Karpas-422 (cell line): ENCODE measurements around the gene ADAMTS4. TPM values are rescaled to one million over a fixed set of nuclear protein-coding genes. Genes with fewer than 3 reads are reported as not detected.

Experiments
- DNase-seq: peaks from one replicate; pipeline ENCODE4 v3.0.0-alpha.2; 2015
- H2AFZ ChIP-seq: fragments of 200-600 bp; sonication (generic); 2 replicates; pipeline ENCODE4 v1.6.1; 2014; ENCODE audit warnings: antibody characterized with exemption, low read length, mixed read lengths
- H3K27ac ChIP-seq: fragments of 200-600 bp; sonication (generic); 2 replicates; pipeline ENCODE4 v1.5.1; 2014; ENCODE audit warnings: mild to moderate bottlenecking, low read length, moderate library complexity
- H3K27me3 ChIP-seq: fragments of 200-600 bp; sonication (generic); 2 replicates; pipeline ENCODE4 v1.6.1; 2014; ENCODE audit warnings: low read length, mixed read lengths
- H3K36me3 ChIP-seq: fragments of 200-600 bp; sonication (generic); 2 replicates; pipeline ENCODE4 v1.6.1; 2014; ENCODE audit warnings: low read length, mixed read lengths; ENCODE audit not compliant: insufficient read depth
- H3K4me1 ChIP-seq: fragments of 200-600 bp; sonication (generic); 2 replicates; pipeline ENCODE4 v1.6.1; 2014; ENCODE audit warnings: mild to moderate bottlenecking, low read length, mixed read lengths
- H3K4me2 ChIP-seq: fragments of 200-600 bp; sonication (generic); 2 replicates; pipeline ENCODE4 v1.6.1; 2014; ENCODE audit warnings: low read length, low read depth, mild to moderate bottlenecking; ENCODE audit not compliant: poor library complexity, severe bottlenecking
- H3K4me3 ChIP-seq: fragments of 200-600 bp; sonication (generic); 2 replicates; pipeline ENCODE4 v1.5.1; 2014; ENCODE audit warnings: mild to moderate bottlenecking, antibody characterized with exemption, low read length, mixed read lengths
- H3K79me2 ChIP-seq: fragments of 200-600 bp; sonication (generic); 2 replicates; pipeline ENCODE4 v1.6.1; 2014; ENCODE audit warnings: mild to moderate bottlenecking, low read length, mixed read lengths
- H3K9ac ChIP-seq: fragments of 200-600 bp; sonication (generic); 2 replicates; pipeline ENCODE4 v1.6.0; 2014; ENCODE audit warnings: low read length
- H3K9me2 ChIP-seq: fragments of 200-600 bp; sonication (generic), shearing (Covaris generic); replicated peaks from 2 replicates; pipeline ENCODE4 v1.6.0; 2014; ENCODE audit warnings: mild to moderate bottlenecking, low read length, moderate library complexity; ENCODE audit not compliant: insufficient read depth
- H3K9me3 ChIP-seq: fragments of 300-700, 200-600 bp; sonication (generic); 2 replicates; pipeline ENCODE4 v1.6.1; 2014; ENCODE audit warnings: low read length, mixed read lengths
- H4K20me1 ChIP-seq: fragments of 200-600 bp; sonication (generic); 2 replicates; pipeline ENCODE4 v1.6.1; 2014; ENCODE audit warnings: mild to moderate bottlenecking, antibody characterized with exemption, low read length, low read depth; ENCODE audit not compliant: insufficient read depth
- total RNA-seq: library from RNA; depleted of rRNA; stranded (reverse); fragments of >200 nt; shearing (Covaris generic); gene quantifications from 2 replicates; pipeline ENCODE4 v1.2.3, GENCODE V29; 2014; ENCODE audit warnings: low replicate concordance

ADAMTS4 gene
- total RNA-seq, 1 experiment from 2014 or later, result 0.15 TPM

DNA sequence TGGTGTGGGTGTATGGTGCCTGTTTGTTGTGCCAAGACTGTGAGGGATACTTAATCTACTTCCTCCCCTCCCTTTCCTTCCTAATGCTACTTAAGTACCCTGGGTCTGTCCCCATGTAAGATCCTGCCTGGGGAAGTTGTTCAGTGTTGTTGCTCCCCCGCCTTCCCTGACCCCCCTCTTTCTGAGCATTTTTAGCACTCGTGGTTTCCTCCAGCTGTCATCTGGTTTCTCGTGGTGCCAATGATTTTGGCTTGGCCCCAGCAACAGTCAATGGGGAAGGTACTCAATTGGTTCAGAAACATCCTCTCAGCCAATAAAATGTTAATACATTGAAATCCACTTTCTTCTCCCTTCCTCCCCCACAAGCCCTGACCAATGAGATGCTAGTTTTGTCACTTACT, 13.6 kb downstream of the ADAMTS4 start:
- H3K4me3 ChIP-seq, result peak overlapping the region; percentile 58; the same call in 1 of the 2 replicates
- H3K4me1 ChIP-seq, result peaks cover 41% of the 10 kb centered on the region

GRCh38 chr1:161182214-161182613, 16.6 kb downstream of the ADAMTS4 start:
- Histone ChIP-seq H3K4me3 (no peak overlapping the region), H3K36me3 (no peaks in the 10 kb centered on the region), H3K9ac (no peak overlapping the region), H3K4me2 (no peak overlapping the region), H3K9me2 (no peaks in the 10 kb centered on the region), H3K79me2 (no peaks in the 10 kb centered on the region; the same call in 1 of the 2 replicates), H3K27me3 (no peaks in the 10 kb centered on the region), H3K4me1 (peaks cover 48% of the 10 kb centered on the region), H3K27ac (no peak overlapping the region), H3K9me3 (no peaks in the 10 kb centered on the region), H2AFZ (no peak overlapping the region), H4K20me1 (no peaks in the 10 kb centered on the region)
- no peak for DNase-seq

More for the DNA sequence above, 13.6 kb downstream of the ADAMTS4 start:
- no peaks in the 10 kb centered on the region for H3K9me3 ChIP-seq
- no peaks in the 10 kb centered on the region for H3K36me3 ChIP-seq
- H3K27ac ChIP-seq, result peak overlapping the region; percentile 98
- H3K4me2 ChIP-seq, result peak overlapping the region; percentile 74
- H3K27me3 ChIP-seq, result no peaks in the 10 kb centered on the region
- peak overlapping the region; percentile 42; the same call in 1 of the 2 replicates for H2AFZ ChIP-seq
- H3K79me2 ChIP-seq, result no peaks in the 10 kb centered on the region
- H3K9ac ChIP-seq, result peak overlapping the region; percentile 58
- H3K9me2 ChIP-seq, result no peaks in the 10 kb centered on the region
- H4K20me1 ChIP-seq, result no peaks in the 10 kb centered on the region
- DNase-seq, result peak; percentile 94

- no peak overlapping the region for H3K27ac ChIP-seq
- no peak overlapping the region for H3K9ac ChIP-seq
- no peak overlapping the region for H3K4me3 ChIP-seq
- H3K36me3 ChIP-seq, result no peaks in the 10 kb centered on the region
- DNase-seq, result peak; percentile 61
- no peak overlapping the region for H2AFZ ChIP-seq
- no peaks in the 10 kb centered on the region for H3K27me3 ChIP-seq
- H3K4me2 ChIP-seq, result no peak overlapping the region
- no peaks in the 10 kb centered on the region for H4K20me1 ChIP-seq
- H3K4me1 ChIP-seq, result peaks cover 45% of the 10 kb centered on the region
- H3K9me2 ChIP-seq, result no peaks in the 10 kb centered on the region
- peaks cover 13% of the 10 kb centered on the region for H3K79me2 ChIP-seq
- H3K9me3 ChIP-seq, result no peaks in the 10 kb centered on the region
Measured at GRCh38 chr1:161180639-161181038, 18.2 kb downstream of the ADAMTS4 start.

DNA sequence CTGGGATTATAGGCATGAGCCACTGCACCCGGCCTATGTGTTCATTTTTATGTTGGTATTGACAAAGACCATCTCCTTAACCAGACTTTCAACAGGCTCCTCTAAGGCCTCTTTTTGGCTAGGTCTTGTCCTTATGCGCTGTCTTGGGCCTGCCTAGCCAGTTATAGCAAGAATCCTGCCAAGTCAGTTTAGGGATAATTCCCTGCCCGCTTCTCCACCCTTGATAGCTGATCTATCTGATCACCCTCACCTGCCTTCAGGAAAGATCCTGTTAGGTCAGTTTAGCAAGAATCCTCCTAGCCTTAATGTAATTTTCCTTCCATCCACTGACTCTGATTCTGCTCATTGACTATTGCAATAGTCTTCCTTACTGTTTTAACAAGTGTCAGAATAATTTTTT, 19.2 kb downstream of the ADAMTS4 start:
- H4K20me1 ChIP-seq, result no peaks in the 10 kb centered on the region
- no peaks in the 10 kb centered on the region for H3K9me3 ChIP-seq
- peaks cover 15% of the 10 kb centered on the region for H3K79me2 ChIP-seq
- H3K4me3 ChIP-seq, result no peak overlapping the region
- no peaks in the 10 kb centered on the region for H3K9me2 ChIP-seq
- H3K27me3 ChIP-seq, result no peaks in the 10 kb centered on the region
- H3K27ac ChIP-seq, result no peak overlapping the region
- H3K9ac ChIP-seq, result no peak overlapping the region
- H3K4me1 ChIP-seq, result peaks cover 37% of the 10 kb centered on the region
- H2AFZ ChIP-seq, result no peak overlapping the region
- no peaks in the 10 kb centered on the region for H3K36me3 ChIP-seq
- DNase-seq, result no peak
- H3K4me2 ChIP-seq, result no peak overlapping the region

DNA sequence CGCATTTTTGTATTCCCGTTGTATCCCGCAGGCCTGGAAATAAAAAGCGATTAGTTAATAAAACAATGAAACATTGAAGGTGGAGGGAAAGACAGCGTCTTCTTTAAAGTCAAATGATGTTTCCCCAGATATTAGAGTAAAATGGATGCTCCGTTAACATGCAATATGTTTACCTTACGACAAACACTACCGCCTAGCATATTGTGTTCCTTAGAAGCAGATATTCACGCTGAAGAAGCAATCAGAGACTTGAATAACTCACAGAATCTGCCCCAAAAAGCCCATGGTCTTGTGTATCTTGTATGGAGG, 21.0 kb downstream of the ADAMTS4 start:
- Histone ChIP-seq H3K4me2 (peak overlapping the region; percentile 98), H3K9me2 (no peaks in the 10 kb centered on the region), H3K27me3 (no peaks in the 10 kb centered on the region), H3K4me3 (peak overlapping the region; percentile 86), H3K9me3 (no peaks in the 10 kb centered on the region), H3K4me1 (peaks cover 25% of the 10 kb centered on the region), H4K20me1 (no peaks in the 10 kb centered on the region), H2AFZ (0 out of 2 replicates have a peak overlapping the region, but pooled peaks have one; percentile 21), H3K79me2 (peaks cover 15% of the 10 kb centered on the region), H3K27ac (peak overlapping the region; percentile 58), H3K9ac (peak overlapping the region; percentile 79), H3K36me3 (peaks cover 6% of the 10 kb centered on the region; the same call in 1 of the 2 replicates)
- DNase-seq, result no peak

GRCh38 chr1:161177112-161177935, 21.5 kb downstream of the ADAMTS4 start, which contains the start of gene B4GALT3:
TSS of gene B4GALT3 (minus strand) at chr1:161177507. CDS start at chr1:161176060, 1,447 bp downstream.
- H4K20me1 ChIP-seq, result no peaks in the 10 kb centered on the region
- peak within 1 kb of the TSS; percentile 58 for H3K27ac ChIP-seq
- H3K9ac ChIP-seq, result peak within 1 kb of the TSS; percentile 79
- no peaks in the 10 kb centered on the region for H3K9me2 ChIP-seq
- H3K4me3 ChIP-seq, result peak within 1 kb of the TSS; percentile 86
- H3K36me3 ChIP-seq, result peaks cover 7% of the 10 kb centered on the region; the same call in 1 of the 2 replicates
- H2AFZ ChIP-seq, result peak within 1 kb of the TSS; percentile 77
- peak within 1 kb of the TSS; percentile 98 for H3K4me2 ChIP-seq
- no peaks in the 10 kb centered on the region for H3K9me3 ChIP-seq
- peaks cover 15% of the 10 kb centered on the region for H3K79me2 ChIP-seq
- peak; percentile 96 for DNase-seq
- peaks cover 25% of the 10 kb centered on the region for H3K4me1 ChIP-seq
- H3K27me3 ChIP-seq, result no peaks in the 10 kb centered on the region

DNA sequence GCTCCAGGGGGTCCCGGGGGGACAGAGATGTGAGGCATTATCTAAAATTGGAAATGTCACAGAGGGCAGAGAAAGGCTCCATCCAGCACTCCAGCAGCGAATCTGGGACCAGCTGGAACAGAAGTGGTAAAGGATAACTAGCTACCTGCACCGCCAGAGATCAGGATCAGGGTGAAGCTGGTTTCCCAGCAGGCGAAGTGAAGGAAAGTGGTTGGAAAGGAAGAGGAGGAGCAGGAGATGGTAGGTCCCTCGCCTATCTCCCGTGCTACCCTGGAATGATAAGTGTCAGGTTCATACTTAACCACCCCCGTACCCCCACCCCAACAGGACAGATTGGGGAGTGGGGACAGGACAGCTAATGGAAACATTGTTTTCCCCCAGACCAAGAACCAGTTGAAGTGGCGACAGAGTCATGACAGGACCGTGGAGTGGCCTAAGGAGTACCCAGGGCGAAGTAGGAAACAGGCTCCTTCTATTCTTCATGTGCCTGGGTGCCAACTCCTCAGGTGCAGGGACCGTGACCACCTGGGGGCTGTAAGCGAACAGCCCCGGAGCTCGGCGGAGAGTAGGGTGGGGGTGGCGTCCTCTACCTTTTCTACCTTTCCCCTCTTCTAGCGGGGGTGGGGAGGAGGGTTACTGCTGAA, 22.3 kb downstream of the ADAMTS4 start:
- H3K27ac ChIP-seq, result peak overlapping the region; percentile 58
- H3K9me3 ChIP-seq, result no peaks in the 10 kb centered on the region
- H3K27me3 ChIP-seq, result no peaks in the 10 kb centered on the region
- peaks cover 13% of the 10 kb centered on the region for H3K36me3 ChIP-seq
- H3K9ac ChIP-seq, result peak overlapping the region; percentile 79
- peaks cover 15% of the 10 kb centered on the region for H3K79me2 ChIP-seq
- H2AFZ ChIP-seq, result peak overlapping the region; percentile 77; the same call in 1 of the 2 replicates
- DNase-seq, result no peak
- H3K9me2 ChIP-seq, result no peaks in the 10 kb centered on the region
- H3K4me3 ChIP-seq, result peak overlapping the region; percentile 86
- no peaks in the 10 kb centered on the region for H4K20me1 ChIP-seq
- peaks cover 25% of the 10 kb centered on the region for H3K4me1 ChIP-seq
- H3K4me2 ChIP-seq, result peak overlapping the region; percentile 98

DNA sequence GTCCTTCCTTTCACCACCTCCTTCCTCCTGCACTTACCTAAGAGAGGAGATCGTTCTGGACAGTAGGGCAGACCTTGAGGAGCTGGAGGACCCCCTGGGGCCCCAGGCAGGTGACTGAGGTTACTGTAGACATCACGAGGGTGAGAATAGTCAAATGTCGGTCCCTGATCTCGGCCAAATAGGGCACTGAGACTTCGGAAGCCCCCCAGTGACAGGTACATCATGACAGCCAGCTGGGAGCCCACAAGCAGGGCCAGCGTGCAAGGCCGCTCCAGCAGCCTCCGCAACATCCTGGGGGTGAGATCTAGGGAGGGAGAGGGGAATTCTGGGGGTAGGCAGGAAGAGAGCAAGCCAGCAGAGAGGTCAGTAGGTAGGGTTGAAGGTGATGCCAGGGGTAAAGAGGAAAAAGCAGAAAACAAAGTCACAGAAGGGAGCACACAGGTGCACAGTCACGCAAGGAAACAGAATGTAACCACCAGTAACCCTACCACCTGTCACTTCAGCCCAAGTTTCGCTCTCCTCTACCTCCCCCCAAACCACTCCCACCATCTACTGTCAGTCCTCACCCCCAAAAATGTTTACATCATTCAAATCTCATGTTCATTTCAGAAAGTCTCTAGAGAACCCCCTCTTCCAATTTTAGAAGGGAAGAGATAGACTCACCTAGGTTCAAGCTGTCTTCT, 22.9 kb downstream of the ADAMTS4 start:
- Histone ChIP-seq H3K9ac (peak overlapping the region; percentile 79), H3K4me1 (peaks cover 25% of the 10 kb centered on the region), H3K4me3 (peak overlapping the region; percentile 86), H3K79me2 (peaks cover 15% of the 10 kb centered on the region), H2AFZ (no peak overlapping the region), H3K27ac (peak overlapping the region; percentile 58), H4K20me1 (no peaks in the 10 kb centered on the region), H3K27me3 (no peaks in the 10 kb centered on the region), H3K9me3 (no peaks in the 10 kb centered on the region), H3K4me2 (peak overlapping the region; percentile 98), H3K36me3 (peaks cover 19% of the 10 kb centered on the region), H3K9me2 (no peaks in the 10 kb centered on the region)
- no peak for DNase-seq
